HG02642 (cell line): ENCODE measurements around the gene PCDHA1.

Source experiments
- ATAC-seq: cut with Tn5 transposase; IDR thresholded peaks from one replicate; pipeline ENCODE4 v1.9.1; 2021; ENCODE audit warnings: mild to moderate bottlenecking; ENCODE audit not compliant: unreplicated experiment, poor library complexity

Gene PCDHA1

GRCh38 chr5:141032626-141033025, 246.7 kb downstream of the PCDHA1 start:
- ATAC-seq: no peak

- ATAC-seq: no peak
Measured at GRCh38 chr5:141039061-141039460, 253.1 kb downstream of the PCDHA1 start.

- ATAC-seq: no peak
Measured at GRCh38 chr5:141039517-141039916, 253.6 kb downstream of the PCDHA1 start.

GRCh38 chr5:141040093-141040770, 254.3 kb downstream of the PCDHA1 start:
- ATAC-seq: no peak

- ATAC-seq: no peak
Measured at GRCh38 chr5:141040771-141041426, 255.0 kb downstream of the PCDHA1 start.

- no peak for ATAC-seq
Measured at GRCh38 chr5:141041427-141041785, 255.5 kb downstream of the PCDHA1 start.

GRCh38 chr5:141042555-141042954, 256.6 kb downstream of the PCDHA1 start:
- no peak for ATAC-seq

- ATAC-seq: no peak
Measured at GRCh38 chr5:141050622-141051520, 264.9 kb downstream of the PCDHA1 start, which contains the start of gene PCDHB1. PCDHB1 (plus strand) TSS chr5:141051374; CDS start chr5:141051471, 97 bp downstream.

GRCh38 chr5:141051521-141051866, 265.6 kb downstream of the PCDHA1 start:
- no peak for ATAC-seq
